IPS-11a (cell line): Measurements from ENCODE around the gene ACO2.

Experiments
- H3K4me3 ChIP-seq: one replicate; pipeline ENCODE4 v1.5.1; 2013; ENCODE audit warnings: low read depth, low read length, control low read depth

ACO2 gene

DNA sequence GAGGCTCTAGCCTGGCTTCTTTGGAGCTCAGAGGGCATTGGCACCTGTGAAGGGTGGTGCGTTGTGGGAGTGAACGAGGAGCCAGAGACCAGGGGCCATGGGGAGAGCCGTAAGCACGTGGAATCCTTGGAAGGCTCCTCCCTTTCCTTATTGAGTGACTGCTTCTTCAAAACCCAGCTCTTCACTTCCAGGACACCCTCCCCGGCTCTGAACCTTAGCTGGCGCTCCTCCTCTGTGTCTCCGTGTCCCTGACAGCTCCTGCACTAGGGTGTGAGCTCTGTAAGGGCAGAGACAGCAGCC lies 49.1 kb downstream of the ACO2 start:
- no peak overlapping the region for H3K4me3 ChIP-seq

DNA sequence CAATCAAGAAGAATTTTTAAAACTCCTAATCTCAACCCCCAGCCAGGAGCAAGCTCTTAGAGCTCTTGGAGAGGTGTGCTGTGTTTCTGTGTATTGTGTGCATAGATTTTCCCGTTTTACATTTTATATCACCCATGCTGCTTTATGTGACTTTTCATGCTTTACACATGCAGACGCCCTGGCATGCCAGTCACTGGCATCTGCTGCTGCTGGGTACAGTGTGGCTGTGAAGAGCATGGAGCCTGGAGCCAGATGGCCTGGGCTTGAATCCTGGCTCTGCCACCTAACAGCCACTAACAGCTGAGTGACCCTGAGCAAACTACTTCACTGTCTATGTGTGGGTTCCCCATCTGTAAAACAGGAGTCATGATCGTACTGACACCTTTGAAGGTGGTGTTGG lies 52.2 kb downstream of the ACO2 start:
- H3K4me3 ChIP-seq: no peak overlapping the region

GRCh38 chr22:41522813-41523212 lies 53.9 kb downstream of the ACO2 start:
- H3K4me3 ChIP-seq: no peak overlapping the region

- H3K4me3 ChIP-seq: no peak overlapping the region
Measured at GRCh38 chr22:41523464-41524221, 54.7 kb downstream of the ACO2 start.

GRCh38 chr22:41524251-41524661 lies 55.3 kb downstream of the ACO2 start:
- H3K4me3 ChIP-seq: no peak overlapping the region

GRCh38 chr22:41524809-41525449 lies 56.0 kb downstream of the ACO2 start:
- H3K4me3 ChIP-seq: no peak overlapping the region

DNA sequence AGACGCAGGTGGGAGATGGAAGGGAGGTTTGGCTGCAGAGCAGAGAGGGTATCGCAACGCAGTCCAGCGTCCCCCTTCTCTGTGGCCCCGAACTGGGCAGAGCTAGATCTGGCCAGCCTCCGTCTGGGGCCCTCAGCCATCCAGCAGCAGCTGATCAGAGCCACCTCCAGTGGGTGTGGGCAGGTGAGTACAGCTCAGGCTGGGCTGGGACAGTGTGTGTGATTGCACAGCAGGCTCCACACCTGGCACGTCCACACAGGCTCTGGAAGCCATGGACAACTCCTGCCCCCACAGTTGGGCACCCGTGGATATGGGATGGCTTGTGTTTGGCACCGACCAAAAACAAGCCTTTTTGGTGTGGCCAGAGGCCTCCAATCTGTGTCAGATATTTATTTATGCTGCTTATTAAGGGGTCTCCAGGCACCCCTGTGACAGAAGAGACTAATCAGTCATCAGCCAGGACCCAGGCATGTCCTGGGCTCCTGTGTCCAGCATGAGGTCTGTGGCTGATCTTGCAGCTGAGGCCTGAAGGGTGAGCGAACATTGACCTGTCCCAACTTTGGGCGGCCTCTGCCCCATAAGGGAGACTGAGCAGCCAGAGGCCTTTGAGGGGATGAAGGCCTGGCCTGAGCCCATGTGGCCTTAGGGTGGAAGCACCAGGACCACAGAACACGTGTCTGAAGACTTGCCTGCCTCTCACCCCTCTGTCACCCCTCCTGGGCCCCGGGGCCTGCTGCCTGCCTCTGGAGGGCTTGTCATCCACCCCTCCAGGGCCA lies 56.7 kb downstream of the ACO2 start:
- H3K4me3 ChIP-seq: no peak overlapping the region

DNA sequence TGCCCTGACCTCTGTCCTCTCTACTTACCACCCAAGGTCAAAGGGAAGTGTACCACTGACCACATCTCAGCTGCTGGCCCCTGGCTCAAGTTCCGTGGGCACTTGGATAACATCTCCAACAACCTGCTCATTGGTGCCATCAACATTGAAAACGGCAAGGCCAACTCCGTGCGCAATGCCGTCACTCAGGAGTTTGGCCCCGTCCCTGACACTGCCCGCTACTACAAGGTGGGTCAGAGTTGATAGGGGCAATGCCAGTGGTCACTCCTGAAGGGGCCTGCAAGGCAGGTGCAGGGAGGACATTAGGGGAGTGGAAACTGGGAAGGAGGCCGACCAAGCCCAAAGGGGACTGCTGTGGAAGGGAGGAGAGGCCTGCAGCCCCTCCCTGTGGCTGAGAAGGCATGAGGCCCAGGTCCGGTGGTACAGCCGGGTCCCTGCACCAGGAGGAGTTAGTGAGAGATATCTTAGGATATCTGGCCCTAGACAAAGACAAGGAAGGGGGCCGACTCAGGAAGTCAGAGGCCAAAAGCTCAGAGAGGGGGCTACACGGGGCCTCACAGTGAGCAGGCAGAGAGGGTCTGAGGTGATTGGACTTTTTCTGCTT lies 57.4 kb downstream of the ACO2 start:
- H3K4me3 ChIP-seq: no peak overlapping the region

GRCh38 chr22:41526830-41527799 lies 58.2 kb downstream of the ACO2 start:
- no peak overlapping the region for H3K4me3 ChIP-seq

GRCh38 chr22:41528132-41528766 lies 59.3 kb downstream of the ACO2 start:
- no peak overlapping the region for H3K4me3 ChIP-seq

- no peak overlapping the region for H3K4me3 ChIP-seq
Measured at GRCh38 chr22:41528938-41529561, 60.1 kb downstream of the ACO2 start.

DNA sequence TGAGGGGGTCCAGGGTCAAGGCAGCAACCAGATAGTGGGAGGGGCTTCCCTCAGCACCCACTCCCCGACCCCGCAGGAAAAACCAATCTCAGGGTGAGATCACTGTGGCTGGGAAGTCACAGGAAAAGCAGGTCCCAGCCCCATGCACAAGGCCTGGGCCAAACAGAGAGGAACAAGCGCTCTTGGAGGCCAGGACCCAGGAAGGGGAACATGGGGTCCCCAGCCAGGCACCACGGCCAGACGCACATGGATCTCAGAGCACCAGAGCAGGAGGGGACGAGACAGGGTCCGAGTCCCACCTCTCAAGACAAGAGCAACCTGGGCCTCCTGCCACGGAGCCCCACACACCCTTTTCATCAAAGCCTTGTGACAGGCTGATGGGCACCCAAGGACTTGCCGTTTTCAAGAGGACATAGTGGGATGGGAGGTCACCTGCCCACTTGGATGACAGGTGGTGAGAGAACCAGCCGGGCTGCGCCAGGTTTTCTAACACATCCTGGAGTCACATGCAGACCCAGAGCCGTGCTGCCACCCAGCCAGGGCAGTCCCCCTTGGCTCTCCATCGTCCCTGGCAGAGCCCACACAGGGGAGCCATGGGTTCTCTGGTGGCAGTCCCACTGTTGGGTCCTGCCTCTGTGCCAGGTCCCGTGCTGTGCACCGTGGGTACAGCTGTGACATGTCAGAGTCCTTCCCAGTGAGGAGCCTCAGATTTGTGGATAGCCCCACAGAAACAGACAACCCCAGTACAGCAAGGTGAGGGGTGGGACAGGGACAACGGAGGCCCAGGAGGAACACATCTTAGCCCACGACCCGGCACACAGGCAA lies 62.2 kb downstream of the ACO2 start:
- H3K4me3 ChIP-seq: no peak overlapping the region

GRCh38 chr22:41531715-41532477 lies 63.0 kb downstream of the ACO2 start:
- H3K4me3 ChIP-seq: no peak overlapping the region

DNA sequence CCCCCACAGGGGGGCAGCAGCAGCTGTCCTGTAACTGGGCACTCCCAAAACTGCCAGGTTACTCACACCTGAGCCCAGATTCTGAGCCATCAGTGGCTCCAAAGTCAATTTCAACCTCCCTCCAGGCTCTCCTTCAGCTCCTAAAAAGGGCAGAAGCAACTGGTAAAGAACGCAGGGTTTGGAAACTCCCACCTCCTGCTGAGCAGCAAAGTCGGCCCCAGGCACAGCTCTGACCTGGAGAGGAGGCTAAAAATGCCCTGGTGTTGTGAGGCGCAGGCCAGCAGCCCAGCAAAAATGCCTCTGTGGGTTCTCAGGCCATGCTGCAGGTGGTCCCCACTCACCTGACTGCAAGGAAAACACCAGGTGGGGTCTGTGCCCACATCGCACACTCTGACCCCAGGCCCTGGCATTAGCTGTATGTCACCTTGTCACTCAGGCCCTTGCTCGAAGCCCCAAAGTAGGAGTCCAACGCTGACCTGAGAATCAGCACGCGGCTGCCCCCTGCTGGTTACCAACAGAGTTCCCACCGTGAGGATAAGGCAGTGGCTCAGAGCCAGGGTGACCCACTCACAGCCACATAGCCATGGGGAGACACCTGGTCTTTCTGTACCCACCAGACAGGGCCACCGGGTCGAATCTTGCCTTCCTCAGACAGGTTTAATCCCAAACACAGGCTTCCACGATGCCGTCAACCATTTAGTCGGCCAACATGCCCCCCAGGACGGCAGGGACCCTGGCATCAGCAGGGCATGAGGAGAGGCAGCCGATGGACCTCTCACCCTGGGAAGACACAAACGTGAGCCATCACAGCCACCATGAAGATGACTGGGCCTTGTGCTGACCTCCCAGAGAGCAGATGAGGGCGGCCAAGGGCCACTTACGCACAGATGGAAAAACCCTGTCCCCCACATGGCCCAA lies 64.2 kb downstream of the ACO2 start:
- no peak overlapping the region for H3K4me3 ChIP-seq

DNA sequence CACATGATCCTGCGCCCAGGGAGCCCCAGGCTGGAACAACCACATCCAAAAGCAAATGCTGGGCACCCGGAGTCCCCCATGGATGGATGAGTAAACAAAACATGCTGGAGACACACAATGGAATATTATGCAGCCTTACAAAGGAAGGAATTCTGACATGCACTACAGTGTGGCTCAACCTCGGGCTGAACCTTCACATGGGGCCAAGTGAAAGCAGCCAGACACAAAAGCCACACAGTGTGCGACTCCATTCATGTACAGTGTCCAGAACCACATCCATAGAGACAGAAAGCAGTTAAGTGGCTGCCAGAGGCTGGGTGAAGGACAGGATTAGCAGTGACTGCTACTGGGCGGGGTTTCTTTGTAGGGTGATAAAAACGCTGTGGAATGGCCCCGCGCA lies 65.3 kb downstream of the ACO2 start:
- H3K4me3 ChIP-seq: no peak overlapping the region

GRCh38 chr22:41535244-41535643 lies 66.3 kb downstream of the ACO2 start:
- H3K4me3 ChIP-seq: no peak overlapping the region

GRCh38 chr22:41537203-41537602 lies 68.3 kb downstream of the ACO2 start:
- no peak overlapping the region for H3K4me3 ChIP-seq
